Left ventricle myocardium inferior (tissue), 1 donor: ENCODE results near the gene PATJ. TPM values are rescaled to one million over a fixed set of nuclear protein-coding genes. Genes with fewer than 3 reads are reported as not detected.
"Not testable (repeated sequence)": the region's sequence is repeated elsewhere in the genome, so short reads cannot be mapped to it uniquely, and the experiment has no call there.

ENCODE experiments used
- DNase-seq: peaks from one replicate; pipeline ENCODE4 v3.0.0-alpha.2; 2020
- H3K27ac ChIP-seq: fragments of 200-600 bp; replicated peaks from 2 replicates; pipeline ENCODE4 v1.8.0; 2021
- H3K27me3 ChIP-seq: fragments of 200-600 bp; 2 replicates; pipeline ENCODE4 v1.8.0; 2021; ENCODE audit warnings: low read depth
- H3K36me3 ChIP-seq: fragments of 200-600 bp; 2 replicates; pipeline ENCODE4 v1.8.0; 2021
- H3K4me1 ChIP-seq: fragments of 200-600 bp; 2 replicates; pipeline ENCODE4 v1.8.0; 2021
- H3K4me3 ChIP-seq: fragments of 200-600 bp; 2 replicates; pipeline ENCODE4 v1.8.0; 2021; ENCODE audit warnings: mild to moderate bottlenecking, moderate library complexity
- H3K9me3 ChIP-seq: fragments of 200-600 bp; replicated peaks from 2 replicates; pipeline ENCODE4 v1.8.0; 2021
- intact Hi-C: fragments of 100-400 bp; cut with micrococcal nuclease; formaldehyde crosslinking; loops from one replicate; pipeline ENCODE4 v1.11.0; 2022
- total RNA-seq: library from RNA; stranded (reverse); fragmentation: NEBNext Ultra II Directional; extraction: Animal tissue kit (Norgen Biotek cat#: 25700); gene quantifications from one replicate; pipeline ENCODE4 v1.2.1, GENCODE V29; 2021
- TF ChIP-seq, protein P1 (sequence below): fragments of 200-600 bp; IDR thresholded peaks from 2 replicates; pipeline ENCODE4 v1.8.0; 2021; ENCODE audit warnings: antibody characterized with exemption, mild to moderate bottlenecking, borderline replicate concordance
- donor health status: DM: no; HTN: yes; CAD: no; lungs with severe emphysema.

The PATJ gene
- total RNA-seq, 1 donor from 2014 or later = 166 TPM

DNA sequence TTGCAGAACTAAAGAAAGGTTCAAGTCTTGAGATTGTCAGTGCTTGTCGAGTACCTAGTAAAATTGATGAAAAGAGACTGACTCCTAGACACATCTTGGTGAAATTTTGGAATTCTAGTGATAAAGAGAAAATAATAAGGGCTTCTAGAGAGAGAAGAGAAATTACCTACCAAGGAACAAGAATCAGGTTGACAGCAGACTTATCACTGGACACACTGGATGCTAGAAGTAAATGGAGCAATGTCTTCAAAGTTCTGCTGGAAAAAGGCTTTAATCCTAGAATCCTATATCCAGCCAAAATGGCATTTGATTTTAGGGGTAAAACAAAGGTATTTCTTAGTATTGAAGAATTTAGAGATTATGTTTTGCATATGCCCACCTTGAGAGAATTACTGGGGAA lies 468.7 kb downstream of the PATJ start:
- Histone ChIP-seq H3K4me1 (no peaks in the 10 kb centered on the region), H3K27me3 (no peaks in the 10 kb centered on the region), H3K4me3 (no peak overlapping the region), H3K9me3 (peaks cover 36% of the 10 kb centered on the region), H3K36me3 (no peaks in the 10 kb centered on the region), H3K27ac (no peak overlapping the region)
- TF ChIP-seq, protein P1, sequence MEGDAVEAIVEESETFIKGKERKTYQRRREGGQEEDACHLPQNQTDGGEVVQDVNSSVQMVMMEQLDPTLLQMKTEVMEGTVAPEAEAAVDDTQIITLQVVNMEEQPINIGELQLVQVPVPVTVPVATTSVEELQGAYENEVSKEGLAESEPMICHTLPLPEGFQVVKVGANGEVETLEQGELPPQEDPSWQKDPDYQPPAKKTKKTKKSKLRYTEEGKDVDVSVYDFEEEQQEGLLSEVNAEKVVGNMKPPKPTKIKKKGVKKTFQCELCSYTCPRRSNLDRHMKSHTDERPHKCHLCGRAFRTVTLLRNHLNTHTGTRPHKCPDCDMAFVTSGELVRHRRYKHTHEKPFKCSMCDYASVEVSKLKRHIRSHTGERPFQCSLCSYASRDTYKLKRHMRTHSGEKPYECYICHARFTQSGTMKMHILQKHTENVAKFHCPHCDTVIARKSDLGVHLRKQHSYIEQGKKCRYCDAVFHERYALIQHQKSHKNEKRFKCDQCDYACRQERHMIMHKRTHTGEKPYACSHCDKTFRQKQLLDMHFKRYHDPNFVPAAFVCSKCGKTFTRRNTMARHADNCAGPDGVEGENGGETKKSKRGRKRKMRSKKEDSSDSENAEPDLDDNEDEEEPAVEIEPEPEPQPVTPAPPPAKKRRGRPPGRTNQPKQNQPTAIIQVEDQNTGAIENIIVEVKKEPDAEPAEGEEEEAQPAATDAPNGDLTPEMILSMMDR = no peak
- no peak for DNase-seq
- intact Hi-C loops = no loop called here

- Histone ChIP-seq H3K27me3 (no peaks in the 10 kb centered on the region), H3K36me3 (no peaks in the 10 kb centered on the region), H3K27ac (no peak overlapping the region), H3K4me1 (no peaks in the 10 kb centered on the region), H3K9me3 (peaks cover 27% of the 10 kb centered on the region), H3K4me3 (no peak overlapping the region)
- intact Hi-C loops = no loop called here
- DNase-seq = no peak
- TF ChIP-seq, protein P1 = no peak
Observed at GRCh38 chr1:62212411-62212810, 470.1 kb downstream of the PATJ start.

- no peaks in the 10 kb centered on the region for H3K27me3 ChIP-seq
- H3K4me1 ChIP-seq = no peaks in the 10 kb centered on the region
- DNase-seq = no peak
- no peak overlapping the region for H3K4me3 ChIP-seq
- H3K9me3 ChIP-seq = peaks cover 24% of the 10 kb centered on the region
- no peaks in the 10 kb centered on the region for H3K36me3 ChIP-seq
- H3K27ac ChIP-seq = no peak overlapping the region
- intact Hi-C loops = no loop called here
- TF ChIP-seq, protein P1 = no peak
Observed at GRCh38 chr1:62213075-62213914, 471.0 kb downstream of the PATJ start.

GRCh38 chr1:62218604-62219003 lies 476.3 kb downstream of the PATJ start:
- Histone ChIP-seq H3K27ac (no peak overlapping the region), H3K4me3 (no peak overlapping the region), H3K9me3 (no peaks in the 10 kb centered on the region), H3K36me3 (no peaks in the 10 kb centered on the region), H3K4me1 (no peaks in the 10 kb centered on the region), H3K27me3 (no peaks in the 10 kb centered on the region)
- no peak for DNase-seq
- TF ChIP-seq, protein P1 = no peak
- intact Hi-C loops = no loop called here

- H3K9me3 ChIP-seq, H3K27me3 ChIP-seq, H3K4me1 ChIP-seq, H3K27ac ChIP-seq, H3K36me3 ChIP-seq, intact Hi-C loops, H3K4me3 ChIP-seq, DNase-seq: not testable (repeated sequence)
Observed at GRCh38 chr1:62220456-62220855, 478.2 kb downstream of the PATJ start.

DNA sequence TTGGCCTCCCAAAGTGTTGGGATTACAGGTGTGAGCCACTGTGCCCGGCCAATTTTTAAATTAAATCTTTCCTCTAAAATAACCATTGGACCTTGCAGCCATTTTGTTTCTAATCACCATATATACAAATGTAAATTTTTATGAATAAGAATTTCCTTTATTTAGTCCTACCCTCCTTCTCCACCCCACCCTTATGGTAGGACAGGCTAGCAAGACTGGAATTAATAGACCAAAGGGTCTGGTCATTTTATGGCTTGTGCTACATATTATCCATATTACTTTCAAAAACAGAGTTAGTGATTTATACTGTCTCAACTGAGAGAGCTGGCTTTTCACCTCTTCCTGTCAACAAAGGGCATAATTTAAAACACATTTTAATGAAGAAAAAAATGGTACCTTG lies 478.9 kb downstream of the PATJ start:
- intact Hi-C loops = no loop called here
- no peaks in the 10 kb centered on the region for H3K36me3 ChIP-seq
- TF ChIP-seq, protein P1 = no peak

More for the DNA sequence above, 478.9 kb downstream of the PATJ start:
- no peak overlapping the region for H3K27ac ChIP-seq
- H3K4me3 ChIP-seq = no peak overlapping the region
- H3K27me3 ChIP-seq = no peaks in the 10 kb centered on the region
- DNase-seq = no peak
- no peaks in the 10 kb centered on the region for H3K9me3 ChIP-seq
- H3K4me1 ChIP-seq = no peaks in the 10 kb centered on the region
